Loucy (cell line): ENCODE results near the gene PANX2.
"Not testable (repeated sequence)": the region's sequence is repeated elsewhere in the genome, so short reads cannot be mapped to it uniquely, and the experiment has no call there.

Source experiments
- H2AFZ ChIP-seq: fragments of 200-600 bp; sonication (generic); 2 replicates; pipeline ENCODE4 v1.6.0; 2016; ENCODE audit warnings: antibody characterized with exemption, mild to moderate bottlenecking, low read length, moderate library complexity
- H3F3A ChIP-seq: fragments of 200-600 bp; 2 replicates; pipeline ENCODE4 v1.6.0; 2016; ENCODE audit warnings: antibody characterized with exemption, low read depth, mild to moderate bottlenecking
- H3K27me3 ChIP-seq: fragments of 200-600 bp; sonication (generic); 2 replicates; pipeline ENCODE4 v1.6.1; 2014; ENCODE audit warnings: low read length, mild to moderate bottlenecking; ENCODE audit not compliant: insufficient read depth, poor library complexity, severe bottlenecking
- H3K36me3 ChIP-seq: fragments of 200-600 bp; sonication (generic); 2 replicates; pipeline ENCODE4 v1.6.1; 2016; ENCODE audit warnings: low read length; ENCODE audit not compliant: insufficient read depth
- H3K4me1 ChIP-seq: fragments of 200-600 bp; sonication (generic); 2 replicates; pipeline ENCODE4 v1.5.1; 2014; ENCODE audit warnings: low read length, mild to moderate bottlenecking; ENCODE audit not compliant: insufficient read depth, poor library complexity, severe bottlenecking
- H3K4me2 ChIP-seq: fragments of 200-600 bp; sonication (generic); 2 replicates; pipeline ENCODE4 v1.6.0; 2014; ENCODE audit warnings: antibody characterized with exemption, low read length, low read depth, mild to moderate bottlenecking; ENCODE audit not compliant: poor library complexity, severe bottlenecking
- H3K4me3 ChIP-seq: fragments of 200-600 bp; sonication (generic); 2 replicates; pipeline ENCODE4 v1.5.1; 2014; ENCODE audit warnings: low read length, mild to moderate bottlenecking, mixed read lengths; ENCODE audit not compliant: poor library complexity, severe bottlenecking
- H3K79me2 ChIP-seq: fragments of 200-600 bp; sonication (generic); 2 replicates; pipeline ENCODE4 v1.6.1; 2014; ENCODE audit warnings: low read length; ENCODE audit not compliant: insufficient read depth
- H3K9ac ChIP-seq: fragments of 200-600 bp; sonication (generic); 2 replicates; pipeline ENCODE4 v1.6.0; 2014; ENCODE audit warnings: mild to moderate bottlenecking, low read depth, low read length, moderate library complexity; ENCODE audit not compliant: poor library complexity, severe bottlenecking
- H3K9me2 ChIP-seq: fragments of 200-600 bp; sonication (generic); replicated peaks from 2 replicates; pipeline ENCODE4 v1.6.1; 2016; ENCODE audit warnings: low read depth, low read length, mixed read lengths
- H3K9me3 ChIP-seq: fragments of 200-600 bp; sonication (generic); 2 replicates; pipeline ENCODE4 v1.6.1; 2014; ENCODE audit warnings: mild to moderate bottlenecking, antibody characterized with exemption, low read length, low read depth; ENCODE audit not compliant: insufficient read depth
- H4K20me1 ChIP-seq: fragments of 200-600 bp; sonication (generic); 2 replicates; pipeline ENCODE4 v1.6.0; 2014; ENCODE audit warnings: antibody characterized with exemption, low read length, mild to moderate bottlenecking; ENCODE audit not compliant: insufficient read depth, poor library complexity, severe bottlenecking
- CTCF ChIP-seq: fragments of 200-600 bp; sonication (generic); conservative IDR thresholded peaks from 2 replicates; pipeline ENCODE4 v1.5.1; 2014; ENCODE audit warnings: mild to moderate bottlenecking, antibody characterized with exemption, low read length
- EZH2phosphoT487 ChIP-seq: fragments of 200-600 bp; IDR thresholded peaks from 2 replicates; pipeline ENCODE4 v1.6.1; 2018; ENCODE audit warnings: antibody characterized with exemption, mild to moderate bottlenecking, moderate library complexity, borderline replicate concordance

Gene PANX2

GRCh38 chr22:50203288-50203687, 32.8 kb downstream of the PANX2 start:
- Histone ChIP-seq H3K79me2 (peaks cover 22% of the 10 kb centered on the region), H3K4me1 (peaks cover 28% of the 10 kb centered on the region), H3K4me3 (no peak overlapping the region), H3F3A (no peaks in the 10 kb centered on the region), H3K36me3 (no peaks in the 10 kb centered on the region; the same call in 1 of the 2 replicates), H3K4me2 (no peak overlapping the region), H3K9ac (no peak overlapping the region), H2AFZ (no peak overlapping the region), H4K20me1 (peaks cover 19% of the 10 kb centered on the region), H3K27me3 (no peaks in the 10 kb centered on the region), H3K9me2 (no peaks in the 10 kb centered on the region), H3K9me3 (no peaks in the 10 kb centered on the region)
- TF ChIP-seq CTCF, result no peak
- TF ChIP-seq EZH2phosphoT487, result no peak

GRCh38 chr22:50204571-50204970, 34.0 kb downstream of the PANX2 start:
- H3K9ac ChIP-seq, result no peak overlapping the region
- no peak overlapping the region for H3K4me3 ChIP-seq
- peaks cover 28% of the 10 kb centered on the region for H3K4me1 ChIP-seq
- TF ChIP-seq EZH2phosphoT487, result no peak
- no peak for TF ChIP-seq CTCF
- H4K20me1 ChIP-seq, result peaks cover 19% of the 10 kb centered on the region
- no peaks in the 10 kb centered on the region for H3K27me3 ChIP-seq
- no peaks in the 10 kb centered on the region for H3K9me2 ChIP-seq
- H3K79me2 ChIP-seq, result peaks cover 22% of the 10 kb centered on the region
- no peaks in the 10 kb centered on the region; the same call in 1 of the 2 replicates for H3K36me3 ChIP-seq
- H3K4me2 ChIP-seq, result no peak overlapping the region
- no peak overlapping the region for H2AFZ ChIP-seq
- no peaks in the 10 kb centered on the region for H3F3A ChIP-seq
- H3K9me3 ChIP-seq, result no peaks in the 10 kb centered on the region

- not testable (repeated sequence) for H3K4me2 ChIP-seq, H3K4me3 ChIP-seq, H3K9ac ChIP-seq, H3K9me3 ChIP-seq, H3K27me3 ChIP-seq, H2AFZ ChIP-seq, H3K36me3 ChIP-seq, H3K9me2 ChIP-seq, H3F3A ChIP-seq
- Histone ChIP-seq H3K4me1 (peaks cover 28% of the 10 kb centered on the region), H3K79me2 (peaks cover 22% of the 10 kb centered on the region), H4K20me1 (peaks cover 15% of the 10 kb centered on the region)
Observed at GRCh38 chr22:50204998-50205397, 34.5 kb downstream of the PANX2 start.

- Histone ChIP-seq H3K9ac (no peak overlapping the region), H2AFZ (no peak overlapping the region), H3K27me3 (no peaks in the 10 kb centered on the region), H3K9me2 (no peaks in the 10 kb centered on the region), H3F3A (no peaks in the 10 kb centered on the region), H4K20me1 (peaks cover 19% of the 10 kb centered on the region), H3K4me1 (peaks cover 28% of the 10 kb centered on the region), H3K4me3 (no peak overlapping the region), H3K4me2 (no peak overlapping the region), H3K36me3 (peaks cover 7% of the 10 kb centered on the region; the same call in 1 of the 2 replicates), H3K79me2 (peaks cover 22% of the 10 kb centered on the region), H3K9me3 (no peaks in the 10 kb centered on the region)
- TF ChIP-seq CTCF (no peak), EZH2phosphoT487 (no peak)
Observed at GRCh38 chr22:50205781-50206569, 35.4 kb downstream of the PANX2 start.
